NCI-H226 (cell line): ENCODE measurements around the gene SNURF.
"Not testable (repeated sequence)": the region's sequence is repeated elsewhere in the genome, so short reads cannot be mapped to it uniquely, and the experiment has no call there.

Experiments used
- DNase-seq: peaks from one replicate; pipeline ENCODE4 v3.0.0-alpha.2; 2015

Gene SNURF, protein sequence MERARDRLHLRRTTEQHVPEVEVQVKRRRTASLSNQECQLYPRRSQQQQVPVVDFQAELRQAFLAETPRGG

DNA sequence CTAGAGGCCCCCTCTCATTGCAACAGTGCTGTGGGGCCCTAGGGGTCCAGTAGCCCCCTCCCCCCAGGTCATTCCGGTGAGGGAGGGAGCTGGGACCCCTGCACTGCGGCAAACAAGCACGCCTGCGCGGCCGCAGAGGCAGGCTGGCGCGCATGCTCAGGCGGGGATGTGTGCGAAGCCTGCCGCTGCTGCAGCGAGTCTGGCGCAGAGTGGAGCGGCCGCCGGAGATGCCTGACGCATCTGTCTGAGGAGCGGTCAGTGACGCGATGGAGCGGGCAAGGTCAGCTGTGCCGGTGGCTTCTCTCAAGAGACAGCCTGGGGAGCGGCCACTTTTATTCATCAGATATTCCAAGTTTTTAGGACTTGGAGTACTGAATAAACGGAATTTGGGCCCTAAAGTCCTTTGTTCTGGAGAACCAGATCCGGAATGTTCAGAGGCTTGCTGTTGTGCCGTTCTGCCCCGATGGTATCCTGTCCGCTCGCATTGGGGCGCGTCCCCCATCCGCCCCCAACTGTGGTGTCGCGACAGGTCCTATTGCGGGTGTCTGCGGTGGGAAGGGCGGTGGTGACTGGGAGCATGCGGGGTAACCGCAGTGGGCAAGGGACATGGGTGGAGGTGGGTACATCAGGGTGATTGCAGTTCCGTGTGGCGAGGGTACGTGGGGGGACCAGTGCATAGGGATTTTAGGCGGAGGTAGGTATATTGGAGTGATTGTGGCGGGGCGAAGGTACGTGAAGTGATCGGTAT lies at the start of gene SNURF, which contains the start of gene SNRPN:
Gene SNURF, plus strand, starts transcription at position 205 of the 748 bp plus-strand sequence. Its CDS starts 62 bp downstream, at position 267.
Gene SNRPN, plus strand, starts transcription at position 205 of the 748 bp plus-strand sequence. CDS start 19,467 bp downstream, outside the sequence.
- no peak for DNase-seq

DNA sequence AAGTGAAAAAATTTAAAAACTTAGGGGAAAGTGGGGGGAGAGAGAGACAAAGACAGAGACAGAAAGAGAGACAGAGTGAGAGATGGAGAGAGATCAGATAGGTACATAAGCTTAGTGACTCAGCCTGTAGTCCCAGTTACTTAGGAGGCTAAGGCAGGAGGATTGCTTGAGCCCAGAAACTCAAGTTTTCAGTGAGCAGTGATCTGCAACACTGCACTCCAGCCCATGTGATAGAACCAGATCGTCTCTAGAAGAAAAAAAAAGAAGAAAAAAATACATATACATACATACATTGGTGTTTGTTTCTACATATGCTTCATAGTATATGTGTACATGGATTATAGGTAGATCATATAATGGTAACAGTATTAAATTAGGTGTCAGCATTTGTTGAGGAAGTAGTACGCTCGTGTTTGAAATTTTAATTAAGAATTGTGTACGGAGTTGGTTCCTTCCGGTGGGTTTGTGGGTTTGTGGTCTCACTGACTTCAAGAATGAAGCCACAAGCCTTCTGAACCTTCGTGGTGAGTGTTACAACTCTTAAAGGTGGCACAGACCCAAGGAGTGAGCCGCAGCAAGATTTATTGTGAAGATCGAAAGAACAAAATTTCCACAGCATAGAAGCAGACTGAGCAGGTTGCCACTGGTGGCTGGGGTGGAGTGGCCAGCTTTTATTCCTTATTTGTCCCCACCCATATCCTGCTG lies 38.3 kb upstream of the SNURF start:
- no peak for DNase-seq

DNA sequence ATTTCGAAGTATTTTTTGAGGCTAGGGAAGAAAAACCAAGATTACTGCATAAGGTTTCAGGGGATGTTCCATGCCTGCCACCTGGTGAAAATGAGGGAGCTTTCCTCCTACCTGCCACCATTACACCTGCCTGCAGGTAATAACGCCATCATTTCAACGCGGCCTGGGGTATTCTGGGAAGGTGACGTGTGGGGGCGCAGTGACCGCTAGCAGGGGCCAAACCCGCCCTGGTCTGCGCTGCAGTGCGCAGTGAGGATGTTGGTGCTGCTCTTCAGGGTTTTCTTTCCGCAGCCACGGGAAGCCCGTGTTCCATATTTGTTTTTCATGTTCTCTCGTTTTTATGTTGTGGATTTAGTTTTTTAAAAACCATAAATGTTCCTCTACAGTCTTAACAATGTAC lies 37.4 kb upstream of the SNURF start:
- DNase-seq = no peak

DNA sequence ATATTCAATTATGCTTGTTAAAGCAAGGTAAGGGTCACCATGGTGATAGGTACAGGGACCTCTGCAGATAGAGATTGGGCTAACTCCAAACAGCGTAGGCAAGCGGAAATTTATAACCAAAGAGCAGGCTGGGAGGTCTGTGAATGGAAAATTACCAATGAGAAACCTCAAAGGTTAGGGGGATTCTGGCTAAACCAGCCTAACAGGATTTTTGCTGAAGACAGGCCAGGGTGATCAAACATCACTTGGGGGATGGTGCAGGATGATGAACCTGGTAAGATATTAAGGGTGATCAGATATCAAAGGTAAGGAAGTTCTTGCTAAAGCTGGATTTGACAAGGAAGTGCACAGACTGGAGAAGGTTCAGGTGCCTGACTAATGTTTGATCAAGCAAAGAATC lies 35.3 kb upstream of the SNURF start:
- no peak for DNase-seq

DNA sequence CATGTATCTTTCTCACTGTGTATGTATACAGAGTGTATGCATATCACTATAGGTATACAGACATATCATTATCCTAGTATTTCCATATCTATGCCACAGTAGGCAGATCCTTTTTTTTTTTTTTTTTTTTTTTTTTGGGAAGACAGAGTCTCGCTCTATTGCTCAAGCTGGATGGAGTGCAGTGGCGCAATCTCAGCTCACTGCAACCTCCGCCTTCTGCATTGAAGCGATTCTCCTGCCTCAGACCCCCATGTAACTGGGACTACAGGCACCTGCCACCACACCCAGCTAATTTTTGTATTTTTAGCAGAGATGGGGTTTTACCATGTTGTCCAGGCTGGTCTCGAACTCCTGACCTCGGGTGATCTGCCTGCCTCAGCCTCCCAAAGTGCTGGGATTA lies 32.0 kb upstream of the SNURF start:
- not testable (repeated sequence) for DNase-seq

DNA sequence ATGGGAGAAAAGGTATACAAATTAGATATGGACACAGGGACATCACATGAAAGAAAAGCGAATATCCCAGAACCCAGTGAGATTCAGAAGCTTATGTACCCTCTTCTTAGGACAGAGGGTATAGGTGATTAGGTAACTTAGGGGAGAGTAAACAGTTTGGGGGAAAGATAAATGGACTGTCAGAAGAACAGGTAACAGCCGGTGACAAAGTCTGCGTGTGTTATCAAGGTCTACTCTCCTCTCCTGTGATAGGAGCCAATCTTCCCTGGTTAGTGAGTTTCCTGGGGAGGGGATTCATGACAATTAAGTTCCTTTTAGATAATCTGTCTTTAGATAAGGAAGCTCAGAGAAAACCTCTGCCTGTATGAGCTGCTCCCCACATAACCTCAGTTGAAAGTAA lies 30.6 kb upstream of the SNURF start:
- no peak for DNase-seq

DNA sequence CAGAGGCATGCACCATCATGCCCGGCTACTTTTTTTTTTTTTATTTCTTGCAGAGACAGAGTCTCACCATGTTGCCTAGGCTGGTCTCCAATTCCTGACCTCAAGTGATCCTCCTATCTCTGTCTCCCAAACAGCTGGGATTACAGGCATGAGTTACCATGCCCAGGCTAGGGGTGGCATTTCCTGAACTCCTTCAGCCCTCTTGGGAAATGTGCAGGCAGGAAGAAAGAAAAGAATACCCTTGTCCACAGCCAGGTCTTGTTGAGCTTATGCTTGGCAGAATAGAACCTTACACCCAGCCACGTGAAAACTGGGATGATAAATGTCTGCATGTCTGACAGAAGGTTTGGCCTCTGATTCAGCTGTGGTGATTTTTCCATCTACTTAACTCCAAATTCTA lies 30.2 kb upstream of the SNURF start:
- DNase-seq = no peak

DNA sequence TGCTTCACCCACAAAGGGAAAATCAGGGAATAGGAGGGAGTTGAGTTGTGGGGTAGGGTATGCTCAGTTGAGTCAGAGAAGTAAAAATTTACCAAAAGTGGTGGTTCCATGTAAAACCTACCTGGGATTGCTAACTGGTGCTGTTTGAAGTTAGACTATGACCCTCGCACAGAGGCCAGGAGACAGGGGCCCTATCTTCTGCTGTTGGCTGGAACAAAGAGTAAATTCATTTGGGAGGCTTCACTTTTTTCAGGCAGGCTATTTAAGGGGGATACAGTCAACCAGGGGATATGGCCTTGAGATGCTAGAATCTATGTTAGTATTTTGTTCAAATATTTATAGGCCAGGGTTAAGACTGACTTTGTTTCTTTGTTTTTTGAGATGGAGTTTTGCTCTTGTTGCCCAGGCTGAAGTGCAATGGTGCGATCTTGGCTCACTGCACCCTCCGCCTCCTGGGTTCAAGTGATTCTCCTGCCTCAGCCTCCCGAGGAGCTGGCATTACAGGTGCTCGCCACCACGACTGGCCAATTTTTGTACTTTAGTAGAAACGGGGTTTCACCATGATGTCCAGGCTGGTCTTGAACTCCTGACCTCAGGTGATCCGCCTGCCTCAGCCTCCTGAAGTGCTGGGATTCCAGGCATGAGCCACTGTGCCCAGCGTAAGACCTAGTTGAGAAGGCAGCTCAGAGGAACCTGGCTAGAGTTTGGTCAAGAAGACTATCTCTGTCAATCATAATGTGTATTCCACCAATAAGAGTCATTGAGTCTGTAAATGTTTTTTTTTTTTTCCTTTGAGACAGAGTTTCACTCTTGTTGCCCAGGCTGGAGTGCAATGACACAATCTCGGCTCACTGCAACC lies 22.7 kb upstream of the SNURF start:
- not testable (repeated sequence) for DNase-seq

DNA sequence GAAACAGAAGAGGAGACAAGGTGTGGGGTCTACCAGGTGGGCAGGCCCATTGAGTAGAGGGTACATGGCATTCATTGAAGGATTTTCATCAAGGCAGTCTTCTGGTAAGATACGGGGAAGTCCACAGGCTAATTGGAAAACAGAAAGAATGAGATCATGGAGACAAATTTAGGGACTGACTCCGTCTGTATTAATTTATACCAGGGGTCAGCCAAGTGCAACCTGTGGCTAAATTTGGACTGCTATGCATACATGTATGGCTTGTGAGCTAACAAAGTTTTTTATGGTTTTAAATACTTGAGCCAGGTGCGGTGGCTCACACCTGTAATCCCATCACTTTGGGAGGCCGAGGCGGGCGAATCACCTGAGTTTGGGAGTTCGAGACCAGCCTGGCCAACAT lies 21.1 kb upstream of the SNURF start:
- no peak for DNase-seq

DNA sequence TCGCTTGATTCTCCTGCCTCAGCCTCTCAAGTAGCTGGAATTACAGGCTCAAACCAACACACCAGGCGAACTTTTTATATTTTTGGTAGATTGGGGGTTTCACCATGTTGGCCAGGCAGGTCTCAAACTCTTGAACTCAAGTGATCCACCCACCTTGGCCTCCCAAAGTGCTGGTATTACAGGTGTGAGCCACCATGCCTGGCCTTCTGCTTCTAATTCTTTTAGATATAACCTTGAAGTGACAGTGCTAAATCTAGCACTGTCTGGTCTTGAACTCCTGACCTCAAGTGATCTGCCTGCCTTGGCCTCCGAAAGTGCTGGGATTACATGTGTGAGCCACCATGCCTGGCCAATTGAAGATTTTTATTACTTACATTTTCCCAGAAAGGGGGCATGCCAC lies 16.6 kb upstream of the SNURF start:
- not testable (repeated sequence) for DNase-seq

DNA sequence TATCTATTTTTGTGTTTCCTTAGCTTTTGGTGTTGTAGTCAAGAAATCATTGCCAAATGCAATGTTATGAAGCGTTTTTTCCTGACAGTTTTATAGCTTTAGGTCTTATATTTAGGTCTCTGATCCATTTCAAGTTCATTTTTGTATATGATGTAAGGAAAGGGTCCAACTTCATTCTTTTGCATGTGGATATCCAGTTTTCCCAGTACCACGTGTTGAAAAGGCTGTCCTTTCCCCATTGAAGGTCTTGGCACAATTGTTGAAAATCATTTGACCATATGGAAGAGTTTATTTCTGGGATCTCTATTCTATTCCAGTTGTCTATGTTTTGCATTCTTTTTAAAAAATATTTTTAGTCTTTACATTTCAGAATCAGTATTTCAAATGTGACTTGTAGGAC lies 14.6 kb upstream of the SNURF start:
- no peak for DNase-seq

DNA sequence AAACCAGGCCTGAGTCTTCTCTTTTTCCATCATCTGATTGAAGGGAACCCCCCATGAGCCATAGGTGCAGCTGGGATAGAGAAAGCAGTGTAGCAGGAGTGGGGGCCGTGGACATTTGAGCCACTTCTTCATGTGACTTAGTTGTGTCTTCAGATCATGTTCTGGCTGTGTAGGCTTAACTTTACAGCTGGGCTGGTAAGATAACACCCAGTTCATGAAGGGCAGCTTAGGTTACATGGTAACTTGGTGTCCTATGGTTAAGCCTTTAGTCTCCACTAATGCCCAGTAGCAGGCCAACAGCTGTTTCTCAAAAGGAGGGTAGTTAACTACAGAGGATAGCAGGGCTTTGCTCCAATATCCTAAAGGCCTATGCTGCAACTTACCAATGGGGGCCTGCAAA lies 11.4 kb upstream of the SNURF start:
- no peak for DNase-seq

DNA sequence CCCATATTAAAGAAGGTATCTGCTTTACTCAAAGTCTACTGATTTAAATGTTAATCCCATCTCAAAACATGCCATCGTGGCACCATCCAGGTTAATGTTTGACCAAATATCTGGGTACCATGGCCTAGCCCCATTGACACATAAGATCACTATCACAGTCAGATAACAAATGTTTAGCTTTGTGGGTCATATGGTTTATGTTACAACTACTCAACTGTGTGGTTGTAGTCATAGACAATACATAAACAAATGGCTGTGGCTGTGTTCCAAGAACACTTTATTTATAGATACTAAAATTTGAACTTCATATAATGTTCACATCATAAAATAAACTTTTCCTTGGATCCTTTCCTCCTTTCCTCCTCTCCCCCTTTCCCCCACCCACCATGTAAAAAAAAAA lies 9.8 kb upstream of the SNURF start:
- no peak for DNase-seq

DNA sequence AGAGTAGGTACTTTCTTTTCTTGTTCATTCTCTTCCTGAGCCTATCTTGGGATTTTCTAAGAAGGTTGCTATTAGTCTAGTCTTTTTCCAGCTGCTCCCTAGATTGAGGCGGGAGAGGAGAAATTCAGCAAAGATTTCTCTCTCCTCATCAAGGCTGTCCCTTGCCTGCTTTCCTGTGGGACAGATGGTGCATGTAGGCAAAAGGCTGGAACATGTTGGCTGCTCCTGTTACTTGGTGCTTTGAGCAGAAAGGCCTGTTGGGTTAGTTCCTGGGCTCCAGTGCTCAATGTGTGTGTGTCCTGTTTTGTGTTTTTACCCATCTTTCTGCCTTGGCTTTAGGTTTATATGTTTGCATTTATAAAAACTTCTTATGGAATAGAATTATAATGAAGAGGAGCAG lies 9.1 kb upstream of the SNURF start:
- DNase-seq = no peak

DNA sequence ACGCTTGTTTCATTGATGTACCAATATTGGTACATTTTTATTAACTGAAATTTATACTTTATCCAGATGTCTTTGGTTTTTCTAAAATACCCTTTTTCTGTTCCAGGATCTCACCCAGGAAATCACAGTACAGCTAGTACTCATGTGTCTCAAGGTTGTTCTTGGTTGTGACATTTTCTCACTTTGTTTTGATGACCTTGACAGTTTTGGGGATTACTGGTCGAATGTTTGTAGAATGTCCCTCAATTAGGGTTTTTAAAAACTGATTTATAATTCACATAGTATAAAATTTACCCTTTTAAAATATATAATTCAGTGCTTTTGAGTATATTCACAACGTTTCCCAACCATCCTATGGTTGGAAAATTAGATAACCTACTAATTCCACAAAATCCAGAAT lies 6.3 kb upstream of the SNURF start:
- no peak for DNase-seq

DNA sequence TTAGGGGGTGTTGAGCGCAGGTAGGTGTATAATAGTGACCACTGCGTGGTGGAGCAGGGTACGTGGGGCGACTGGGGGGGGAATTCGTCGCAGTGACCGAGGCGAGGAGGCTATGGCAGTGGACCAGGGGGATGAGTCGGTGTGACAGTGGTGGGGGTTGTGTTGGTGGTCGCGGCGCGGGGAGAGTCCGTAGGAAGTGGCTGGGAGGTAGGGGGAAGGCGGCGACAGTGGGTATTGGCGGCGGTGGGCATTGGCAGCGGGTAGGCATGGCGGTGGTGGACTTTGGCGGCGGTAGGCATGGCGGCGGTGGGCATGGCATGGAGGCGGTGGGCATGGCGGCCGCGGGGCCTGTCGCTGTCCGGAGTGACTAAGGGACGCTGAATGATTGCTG lies 739 bp downstream of the SNURF start:
- DNase-seq = no peak

DNA sequence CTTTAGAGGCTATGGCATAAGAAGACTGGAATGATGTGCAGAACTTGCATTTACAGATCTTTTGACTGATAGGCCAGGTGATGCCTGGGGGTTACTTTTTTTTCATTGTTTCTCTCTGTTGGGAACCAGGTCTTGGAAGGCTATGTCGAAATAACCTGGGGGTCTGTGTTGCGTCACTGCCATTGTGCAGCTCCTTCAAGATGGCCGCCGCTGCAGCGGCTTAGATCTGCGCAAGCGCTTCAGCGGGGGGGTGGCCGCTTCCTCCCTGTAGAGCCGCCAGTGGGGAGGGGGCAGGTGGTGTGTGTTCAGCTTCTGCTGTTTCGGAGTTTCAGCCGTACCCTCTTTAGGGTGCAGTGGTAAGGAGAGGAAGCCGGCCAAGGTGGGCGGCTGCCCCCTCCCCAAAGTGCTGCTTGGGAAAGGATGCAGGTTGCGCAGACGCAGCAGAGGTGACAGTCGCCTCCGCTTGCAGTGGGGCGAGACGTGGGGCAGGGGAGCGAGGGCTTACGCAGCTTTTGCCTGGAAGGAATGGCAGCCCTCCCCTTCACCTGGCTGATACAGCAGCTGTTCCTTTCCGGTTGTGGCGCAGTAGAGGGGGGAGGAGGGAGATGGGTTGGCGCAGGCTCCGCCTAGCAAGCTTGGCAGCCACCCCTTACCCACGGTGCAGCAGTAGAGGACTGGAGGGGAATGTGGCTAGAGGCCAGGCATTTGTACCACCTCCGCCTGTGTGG lies 1.5 kb downstream of the SNURF start:
- no peak for DNase-seq

DNA sequence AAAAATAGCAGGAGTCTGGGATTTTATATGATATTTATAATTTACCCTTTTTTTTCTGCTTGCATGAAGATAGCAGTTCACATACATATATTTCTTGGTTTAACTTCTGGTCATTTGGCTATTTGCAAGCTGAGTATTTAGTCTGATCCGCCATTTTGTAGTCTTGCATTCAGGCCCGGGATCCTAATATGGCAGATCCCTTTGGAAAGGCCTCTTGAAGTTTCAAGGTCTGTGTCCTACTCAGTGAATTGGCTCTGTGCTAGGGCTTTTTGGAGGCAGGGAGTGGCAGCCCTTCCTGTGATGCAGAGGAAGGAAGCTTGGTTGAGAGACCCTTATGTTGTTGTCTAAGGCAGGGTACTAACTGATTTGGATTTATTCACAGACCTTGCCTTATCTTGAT lies 2.9 kb downstream of the SNURF start:
- DNase-seq = no peak

DNA sequence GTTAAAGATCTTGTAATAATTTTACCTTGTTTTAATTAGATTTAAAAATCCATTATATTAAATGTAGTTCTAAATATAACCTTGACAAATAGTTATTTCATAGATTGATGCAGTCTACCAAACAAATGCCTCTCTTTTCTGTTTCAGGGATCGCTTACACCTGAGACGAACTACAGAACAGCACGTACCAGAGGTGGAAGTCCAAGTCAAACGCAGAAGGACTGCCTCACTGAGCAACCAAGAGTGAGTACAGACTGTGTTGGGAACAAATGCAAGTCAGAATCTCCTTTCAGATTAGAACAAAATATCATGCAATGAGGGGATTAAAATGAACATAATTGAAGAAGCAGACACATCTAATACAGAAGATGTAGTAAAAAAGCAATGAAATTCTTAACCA lies 7.2 kb downstream of the SNURF start:
- DNase-seq = no peak

DNA sequence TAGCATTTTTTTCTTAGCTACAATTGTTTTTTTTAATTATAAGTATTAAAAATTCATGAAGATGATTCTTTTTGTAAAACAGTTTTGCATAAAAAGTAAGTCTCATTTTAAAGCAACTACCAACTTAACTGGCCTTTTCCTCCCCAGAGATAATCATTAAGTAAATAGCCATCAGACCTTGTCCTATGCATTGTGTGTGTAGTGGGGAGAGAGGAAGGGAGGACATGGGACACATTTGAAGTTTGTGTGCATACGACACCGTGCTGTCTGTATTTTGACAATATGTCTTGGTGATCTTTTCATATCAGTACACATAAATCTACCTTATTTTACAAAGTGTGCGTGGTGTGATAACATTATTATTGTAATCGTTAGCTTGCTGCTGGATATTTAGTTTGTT lies 8.1 kb downstream of the SNURF start:
- no peak for DNase-seq

DNA sequence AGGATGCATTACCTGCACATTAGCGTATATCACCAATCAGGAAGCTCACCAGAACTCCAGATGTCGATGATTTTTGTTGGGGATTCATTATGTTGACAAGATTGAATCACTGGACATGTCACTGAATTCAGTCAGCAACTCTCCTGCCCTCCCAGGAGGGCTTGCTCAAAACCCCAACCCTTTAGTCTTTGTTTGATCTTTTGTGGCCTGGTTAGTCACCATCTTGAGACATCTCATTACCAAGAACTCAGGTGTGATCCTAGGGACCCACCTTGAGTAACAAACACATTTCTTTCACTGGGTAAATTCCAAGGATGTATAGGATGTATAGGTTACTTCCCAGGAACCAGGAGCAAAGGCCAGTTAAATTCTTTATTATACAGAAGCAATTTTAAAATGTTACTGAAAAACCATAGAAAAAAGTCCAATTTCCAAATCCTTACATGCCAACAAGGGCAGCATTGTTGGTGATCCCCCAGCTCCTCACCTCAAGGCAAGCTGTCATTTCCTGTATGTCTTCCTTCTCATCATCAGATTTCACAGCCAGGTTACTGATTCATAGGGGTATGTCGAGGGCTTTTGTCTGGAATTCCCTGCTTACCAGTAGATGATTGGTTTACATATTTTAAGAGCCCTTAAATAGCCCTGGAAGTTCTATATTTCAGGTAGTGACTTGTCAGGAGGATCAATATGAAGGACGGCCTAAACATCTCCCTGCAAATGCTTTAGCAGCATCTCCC lies 11.7 kb downstream of the SNURF start:
- DNase-seq = no peak

DNA sequence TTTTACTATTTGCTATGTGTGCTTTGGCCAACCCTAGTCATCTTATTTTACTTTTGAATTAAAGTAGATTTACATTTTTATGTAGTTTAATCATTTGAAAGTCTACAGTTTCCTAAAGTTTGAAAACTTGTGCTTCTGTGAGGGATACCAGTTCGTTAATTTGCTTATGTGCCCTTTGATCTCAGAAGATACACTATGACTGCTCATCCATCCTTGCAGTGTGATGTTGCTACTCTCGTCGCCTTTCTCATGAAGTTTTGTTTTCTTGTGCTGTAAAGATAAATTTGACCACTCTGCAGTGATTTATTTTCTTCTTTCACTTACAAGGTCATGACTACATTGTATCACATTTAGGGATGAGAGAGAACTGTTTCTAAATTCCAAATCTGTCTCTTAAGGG lies 16.3 kb downstream of the SNURF start:
- no peak for DNase-seq
